Measurements from ENCODE around the gene SLC30A2.

- TF ChIP-seq FOXA1 (IDR thresholded peaks at IDR 0.05) (no peak), FOXM1 (IDR thresholded peaks at IDR 0.05; ENCODE audit: borderline replicate concordance) (no peak), NFRKB (IDR thresholded peaks at IDR 0.05) (no peak), HDGF (IDR thresholded peaks at IDR 0.05; ENCODE audit: borderline replicate concordance) (no peak), FOXK2 (IDR thresholded peaks at IDR 0.05) (no peak), SUZ12 (IDR thresholded peaks at IDR 0.05) (no peak), ARNT (IDR thresholded peaks at IDR 0.05) (no peak), CTBP1 (IDR thresholded peaks at IDR 0.05; ENCODE audit: borderline replicate concordance) (no peak), SP1 (IDR thresholded peaks at IDR 0.05) (no peak), TARDBP (IDR thresholded peaks at IDR 0.05) (no peak), L3MBTL2 (conservative IDR thresholded peaks at IDR 0.05) (no peak), PKNOX1 (IDR thresholded peaks at IDR 0.05) (no peak)
Observed at GRCh38 chr1:26064553-26064952, 18.6 kb upstream of the SLC30A2 start.

Measured in HEK293T (cell line).